Endothelial cell of umbilical vein (primary cell): ENCODE data around the gene CEACAM20.

ENCODE experiments used
- GATA2 ChIP-seq: IDR thresholded peaks from 2 replicates; pipeline ENCODE4 v1.7.0; 2011; ENCODE audit warnings: low read depth, mild to moderate bottlenecking, moderate library complexity, mixed read lengths, low read length; ENCODE audit not compliant: insufficient read length, insufficient read depth
- MAX ChIP-seq: IDR thresholded peaks from 2 replicates; pipeline ENCODE4 v1.6.1; 2011; ENCODE audit not compliant: insufficient read depth, insufficient read length
- MYC ChIP-seq: IDR thresholded peaks from one replicate; pipeline ENCODE4 v1.6.1; 2011; ENCODE audit warnings: mild to moderate bottlenecking, low read depth, low read length
- POLR2A ChIP-seq: IDR thresholded peaks from 2 replicates; pipeline ENCODE4 v1.6.1; 2012; ENCODE audit warnings: low read depth, mild to moderate bottlenecking, control low read depth, low read length
- TF ChIP-seq, protein P1 (sequence below), 2 donors: IDR thresholded peaks; 1 replicate in 1 of 2; 2 replicates in 1 of 2; pipeline ENCODE4 v1.5.1; 2011; ENCODE audit warnings: low read length in 2 of 2, mild to moderate bottlenecking in 2 of 2, moderate library complexity in 2 of 2, control low read depth in 1 of 2, inconsistent platforms in 1 of 2, low read depth in 1 of 2; ENCODE audit not compliant: insufficient read depth in 1 of 2; ENCODE audit errors: extremely low read depth in 1 of 2

DNA sequence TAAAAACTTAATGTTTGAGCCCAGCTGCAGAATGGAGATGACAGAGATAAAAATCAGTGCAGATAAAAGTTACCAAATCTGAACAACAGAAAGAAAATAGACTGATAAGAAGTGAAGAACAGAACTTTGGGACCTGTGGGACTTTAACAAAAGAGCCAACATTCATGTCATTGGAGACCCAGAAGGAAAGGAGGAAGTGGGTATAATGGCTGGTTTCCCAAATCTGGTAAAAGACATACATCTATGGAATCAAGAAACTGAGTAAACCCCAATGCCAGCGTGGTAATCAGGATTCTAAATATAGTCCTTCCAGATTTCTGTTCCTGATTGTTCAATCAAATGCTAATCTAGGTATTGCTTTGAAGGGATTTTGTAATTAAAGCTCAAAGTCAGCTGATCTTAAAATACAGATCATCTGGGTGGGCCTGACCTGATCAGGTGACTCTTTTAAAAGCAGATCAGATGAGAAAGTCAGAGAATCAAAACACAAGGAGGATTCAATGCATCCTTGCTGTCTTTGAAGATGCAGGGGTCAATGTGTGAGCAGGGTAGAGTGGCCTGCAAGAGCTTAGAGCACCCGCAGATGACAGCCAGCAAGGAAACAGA lies 25.3 kb upstream of the CEACAM20 start:
- TF ChIP-seq, protein P1, sequence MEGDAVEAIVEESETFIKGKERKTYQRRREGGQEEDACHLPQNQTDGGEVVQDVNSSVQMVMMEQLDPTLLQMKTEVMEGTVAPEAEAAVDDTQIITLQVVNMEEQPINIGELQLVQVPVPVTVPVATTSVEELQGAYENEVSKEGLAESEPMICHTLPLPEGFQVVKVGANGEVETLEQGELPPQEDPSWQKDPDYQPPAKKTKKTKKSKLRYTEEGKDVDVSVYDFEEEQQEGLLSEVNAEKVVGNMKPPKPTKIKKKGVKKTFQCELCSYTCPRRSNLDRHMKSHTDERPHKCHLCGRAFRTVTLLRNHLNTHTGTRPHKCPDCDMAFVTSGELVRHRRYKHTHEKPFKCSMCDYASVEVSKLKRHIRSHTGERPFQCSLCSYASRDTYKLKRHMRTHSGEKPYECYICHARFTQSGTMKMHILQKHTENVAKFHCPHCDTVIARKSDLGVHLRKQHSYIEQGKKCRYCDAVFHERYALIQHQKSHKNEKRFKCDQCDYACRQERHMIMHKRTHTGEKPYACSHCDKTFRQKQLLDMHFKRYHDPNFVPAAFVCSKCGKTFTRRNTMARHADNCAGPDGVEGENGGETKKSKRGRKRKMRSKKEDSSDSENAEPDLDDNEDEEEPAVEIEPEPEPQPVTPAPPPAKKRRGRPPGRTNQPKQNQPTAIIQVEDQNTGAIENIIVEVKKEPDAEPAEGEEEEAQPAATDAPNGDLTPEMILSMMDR (IDR thresholded peaks at IDR 0.05; ENCODE audit: extremely low read depth in 1 of 2, insufficient read depth in 1 of 2, low read depth in 1 of 2, low read length in 2 of 2): no peak
- TF ChIP-seq POLR2A (no peak), MAX (no peak), GATA2 (no peak), MYC (no peak)
